Stimulated activated CD4-positive, alpha-beta T cell treated with anti-CD3 and anti-CD28 coated beads, Interleukin-1b, Interleukin-23, amount 100 ng/mL, for 24 hours (primary cell): ENCODE measurements around the gene TEX2.
"Not testable (repeated sequence)": the region's sequence is repeated elsewhere in the genome, so short reads cannot be mapped to it uniquely, and the experiment has no call there.

Source experiments
- DNase-seq, 4 experiments: peaks; one replicate each; pipeline ENCODE4 v3.0.0-alpha.2; 2020; ENCODE audit warnings: low read depth in 4 of 4, low spot score in 1 of 4

The TEX2 gene

DNA sequence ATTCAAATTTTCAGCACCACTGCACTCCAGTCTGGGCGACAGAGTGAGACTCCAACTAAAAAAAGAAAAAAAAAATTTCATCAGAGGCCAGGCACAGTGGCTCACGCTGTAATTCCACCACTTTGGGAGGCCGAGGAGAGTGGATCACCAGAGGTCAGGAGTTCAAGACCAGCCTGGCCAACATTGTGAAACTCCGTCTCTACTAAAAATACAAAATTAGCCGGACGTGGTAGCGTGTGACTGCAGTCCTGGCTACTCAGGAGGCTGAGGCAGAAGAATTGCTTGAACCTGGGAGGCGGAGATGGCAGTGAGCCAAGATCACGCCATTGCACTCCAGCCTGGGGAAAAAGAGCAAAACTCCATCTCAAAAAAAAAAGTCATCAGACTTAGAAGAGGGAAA is 77.5 kb downstream of the TEX2 start:
- not testable (repeated sequence) for DNase-seq

GRCh38 chr17:64185101-64185500 is 78.0 kb downstream of the TEX2 start:
- no peak for DNase-seq

- DNase-seq: no peak
Observed at GRCh38 chr17:64183815-64184214, 79.2 kb downstream of the TEX2 start.

DNA sequence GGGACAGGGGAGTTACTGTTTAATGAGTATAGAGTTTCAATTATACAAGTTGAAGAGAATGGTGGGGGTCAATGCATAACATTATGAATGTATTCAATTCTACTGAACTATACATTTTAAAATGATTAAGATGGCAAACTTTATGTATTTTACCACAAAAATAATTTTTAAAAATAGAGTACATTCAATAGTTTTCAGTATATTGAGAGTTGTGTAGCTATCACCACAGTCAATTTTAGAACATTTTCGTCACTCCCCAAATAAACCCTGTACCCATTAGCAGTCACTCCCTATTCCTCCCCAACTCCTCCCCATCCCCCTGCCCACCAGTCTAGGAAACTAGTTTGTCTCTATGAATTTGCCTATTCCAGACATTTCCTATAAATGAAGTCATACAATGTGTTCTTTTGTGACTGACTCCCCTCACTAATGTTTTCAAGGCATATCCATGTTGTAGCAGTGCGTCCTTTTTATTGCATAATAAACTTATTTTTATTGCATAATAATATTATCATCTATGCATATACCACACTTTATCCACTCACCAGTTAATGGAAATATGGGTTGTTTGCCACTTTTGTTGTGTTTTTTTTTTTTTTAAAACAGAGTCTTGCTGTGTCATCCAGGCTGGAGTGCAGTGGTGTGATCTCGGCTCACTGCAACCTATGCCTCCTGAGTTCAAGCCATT is 80.6 kb downstream of the TEX2 start:
- DNase-seq: no peak

DNA sequence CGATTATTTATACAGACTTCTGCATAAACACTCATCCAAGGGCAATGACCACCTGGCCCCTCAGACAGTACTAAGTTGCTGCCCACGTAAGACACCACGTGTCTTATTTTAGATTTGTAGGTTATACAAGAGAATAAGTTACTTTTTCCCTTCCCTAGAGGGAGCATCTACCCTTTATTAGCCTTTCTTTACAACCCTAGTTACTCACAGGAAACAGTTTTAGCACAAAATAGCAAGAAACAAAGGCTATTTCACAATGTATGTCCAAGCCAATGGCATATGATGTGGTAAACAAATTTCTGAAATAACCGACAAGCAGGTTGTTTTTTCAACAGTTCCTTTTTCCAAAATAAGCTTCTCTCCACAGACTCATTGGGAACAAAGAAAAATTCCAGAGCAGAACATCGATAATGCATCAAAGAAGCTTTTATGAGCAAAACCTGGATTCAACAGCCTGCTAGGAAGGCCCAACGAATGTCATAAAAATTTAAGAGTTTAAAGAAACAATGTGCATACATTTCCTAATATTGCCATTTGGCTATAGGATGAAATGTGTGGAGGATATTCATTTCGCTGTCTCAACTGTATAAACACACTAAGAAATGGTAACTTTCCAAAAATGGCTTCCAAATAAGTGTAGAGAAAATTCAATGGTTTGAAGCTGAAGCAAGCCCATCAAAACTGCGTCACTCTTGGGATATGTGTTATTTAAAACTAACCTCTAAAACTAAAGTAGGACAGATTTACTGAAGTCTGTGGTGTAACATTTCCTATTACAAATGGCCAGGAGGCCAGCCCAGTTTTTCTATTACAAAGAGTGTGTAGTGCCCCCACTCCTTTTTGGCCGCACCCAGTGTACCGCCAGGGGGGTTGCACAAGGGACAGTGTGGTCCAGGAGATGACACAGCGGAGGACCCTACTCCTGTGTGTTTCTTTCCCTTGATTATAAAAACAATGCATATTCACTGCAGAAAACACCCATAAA is 82.7 kb downstream of the TEX2 start:
- no peak for DNase-seq

- DNase-seq: not testable (repeated sequence)
Observed at GRCh38 chr17:64179024-64179423, 84.0 kb downstream of the TEX2 start.

DNA sequence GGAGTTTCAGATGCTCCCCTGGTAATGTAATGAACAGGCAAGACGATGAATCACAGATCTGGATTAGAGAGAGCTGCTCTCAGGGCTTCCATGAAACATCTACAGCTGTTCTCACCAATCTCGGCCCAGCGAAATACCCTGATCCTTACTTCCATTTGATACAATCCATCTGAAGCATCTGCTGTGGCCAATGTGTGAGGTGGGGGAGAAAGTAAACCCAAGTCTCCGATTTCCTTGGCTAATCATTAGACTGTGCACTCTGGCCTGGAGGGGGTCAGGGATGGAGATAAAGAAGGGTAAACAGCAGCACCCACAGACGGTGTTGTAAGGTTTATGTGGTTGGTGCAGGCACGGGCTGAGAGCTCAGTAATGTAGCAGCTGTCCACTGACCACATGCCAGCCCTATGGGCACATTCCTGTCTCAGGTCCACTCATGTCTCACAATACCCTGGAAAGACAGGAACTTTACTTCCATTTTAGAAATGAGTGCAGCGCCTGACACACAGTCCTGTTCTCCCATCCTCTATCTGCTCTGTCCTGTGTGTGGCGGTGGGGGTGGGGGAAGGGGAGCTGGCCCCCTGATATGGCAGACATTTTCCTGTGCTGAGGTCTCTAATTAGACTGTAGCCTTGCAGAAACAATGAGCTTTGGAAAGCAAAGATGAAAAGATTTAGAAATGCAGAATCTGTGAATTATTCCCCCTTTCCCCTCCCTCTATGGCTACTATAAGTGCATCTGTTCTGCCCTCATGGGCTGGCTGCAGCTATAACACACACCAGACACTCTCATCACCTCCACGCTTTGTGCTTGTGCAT is 84.8 kb downstream of the TEX2 start:
- no peak for DNase-seq

DNA sequence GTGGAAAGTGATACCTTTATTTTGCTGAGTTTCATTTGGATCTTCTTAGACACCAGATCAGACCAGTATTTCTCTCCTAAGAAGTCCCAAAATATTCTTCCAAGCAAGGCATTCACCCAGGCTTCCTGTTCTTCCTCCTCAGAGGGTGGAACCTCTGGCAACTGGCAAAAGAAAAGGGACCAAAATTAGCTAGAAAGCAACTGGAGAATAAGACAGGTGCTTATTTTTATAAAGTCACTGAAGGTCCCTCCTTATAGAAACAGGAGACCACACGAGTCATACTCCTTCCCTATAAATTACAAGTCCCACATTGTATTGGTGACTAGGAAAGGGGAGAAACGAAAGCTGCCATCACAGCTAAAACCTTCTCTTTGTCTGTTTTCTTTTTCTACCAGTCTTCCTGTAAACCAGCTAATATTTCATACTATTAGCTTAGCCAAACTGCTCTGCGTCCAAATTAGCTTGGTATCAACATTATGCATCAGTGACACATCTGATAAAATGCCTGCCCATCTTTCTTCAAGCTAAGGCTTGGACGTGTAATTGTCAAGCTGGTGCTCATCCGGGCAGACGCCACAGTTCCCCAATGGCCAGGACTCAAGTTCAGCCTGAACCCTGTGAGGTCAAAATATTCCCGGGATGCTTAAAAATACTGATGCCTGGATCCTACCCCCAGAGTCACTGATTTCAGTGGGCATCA is 85.6 kb downstream of the TEX2 start:
- DNase-seq: no peak

GRCh38 chr17:64176556-64176955 is 86.5 kb downstream of the TEX2 start:
- DNase-seq: no peak

- DNase-seq: no peak
Observed at GRCh38 chr17:64174686-64175456, 88.2 kb downstream of the TEX2 start.

GRCh38 chr17:64173646-64174045 is 89.4 kb downstream of the TEX2 start:
- DNase-seq: no peak

DNA sequence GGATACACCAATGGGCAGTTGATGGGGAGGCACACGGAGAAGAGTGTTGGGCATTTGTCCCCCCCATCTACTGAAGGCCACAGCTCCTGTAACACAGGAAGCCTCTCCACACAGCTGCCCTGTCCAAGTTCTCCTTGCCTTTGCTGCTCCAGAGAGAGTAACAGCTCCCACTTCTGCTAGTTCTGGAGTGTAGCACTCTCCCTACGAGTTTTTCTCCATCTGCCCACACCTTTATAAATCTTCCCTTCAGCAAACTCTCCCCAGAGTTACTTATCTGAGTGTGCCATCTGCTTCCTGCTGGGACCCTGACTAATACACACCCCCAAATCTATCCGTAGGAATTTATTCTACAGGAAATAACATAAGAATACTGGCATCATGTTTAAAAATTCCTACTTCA is 90.5 kb downstream of the TEX2 start:
- no peak for DNase-seq

DNA sequence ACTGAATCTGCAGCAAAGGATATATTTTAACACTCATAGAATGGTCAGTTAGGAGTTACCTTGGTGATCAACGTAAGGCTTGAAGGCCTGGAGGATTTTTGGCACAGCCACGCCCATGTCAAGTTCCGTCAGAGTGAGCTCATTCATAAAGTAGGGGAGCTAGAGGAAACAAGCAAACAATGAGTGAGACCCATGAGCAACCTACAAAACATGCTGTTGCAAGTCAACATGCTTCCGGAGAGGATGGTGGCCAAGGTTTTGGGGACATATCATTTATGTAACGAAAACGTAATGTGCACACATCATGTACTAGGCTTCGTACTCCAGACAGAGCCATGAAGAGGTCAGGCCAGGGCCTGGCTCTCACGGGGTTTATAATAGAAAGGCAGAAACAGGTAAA is 92.0 kb downstream of the TEX2 start:
- DNase-seq: no peak

GRCh38 chr17:64170286-64170685 is 92.8 kb downstream of the TEX2 start:
- DNase-seq: no peak

GRCh38 chr17:64167666-64168065 is 95.4 kb downstream of the TEX2 start:
- DNase-seq: not testable (repeated sequence)

DNA sequence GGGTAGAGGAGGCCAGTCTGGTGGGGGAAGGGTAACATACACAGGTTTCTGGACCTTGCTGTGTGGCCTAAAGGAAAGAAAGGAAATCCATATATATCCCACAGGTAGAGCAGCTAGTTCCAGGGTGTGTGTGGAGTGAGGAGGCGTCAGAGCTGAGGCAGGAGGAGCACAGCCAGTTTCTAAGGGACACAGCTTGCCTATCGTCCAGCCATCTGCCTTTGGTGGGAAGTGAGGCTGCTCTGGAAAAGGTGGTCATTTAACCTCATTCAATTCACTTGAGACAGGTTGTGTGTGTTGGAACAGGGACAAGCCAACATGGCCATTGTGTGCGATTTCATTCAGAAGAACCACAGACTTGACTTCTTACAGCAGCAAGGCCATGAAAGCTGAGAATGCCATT is 96.2 kb downstream of the TEX2 start:
- DNase-seq: no peak

GRCh38 chr17:64165347-64165746 is 97.7 kb downstream of the TEX2 start:
- DNase-seq: no peak

DNA sequence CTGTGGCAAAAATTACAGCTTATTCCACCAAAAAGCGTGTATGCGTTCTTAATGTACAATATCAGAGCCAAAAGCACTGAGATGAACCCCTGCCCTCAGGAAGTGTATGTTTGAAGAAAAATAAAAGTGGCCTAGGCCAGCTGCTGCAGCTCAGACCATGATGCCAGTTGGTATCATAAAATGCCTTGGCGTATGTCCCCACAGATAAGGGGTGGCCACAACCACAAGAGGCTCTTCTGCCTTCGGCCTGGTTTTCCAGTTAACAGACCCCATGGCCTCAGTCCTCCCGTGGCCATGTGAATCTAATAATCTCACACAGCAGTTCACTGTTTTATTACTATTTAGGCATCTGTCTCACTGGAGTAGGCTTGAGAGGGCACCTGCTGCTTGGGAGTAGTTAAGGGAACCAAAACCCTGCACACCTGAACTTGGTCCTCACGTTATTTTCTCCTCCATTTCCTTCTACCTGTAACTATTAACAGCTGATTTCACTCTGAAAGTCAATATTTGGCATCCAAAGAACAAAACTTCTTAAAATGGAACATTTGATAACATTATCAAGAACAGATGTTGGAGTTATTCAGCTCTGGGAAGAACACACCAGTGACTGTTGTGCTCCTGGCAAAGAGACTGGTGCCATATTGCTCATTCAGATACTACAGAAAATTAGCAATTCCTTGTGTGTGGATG is 98.3 kb downstream of the TEX2 start:
- no peak for DNase-seq

GRCh38 chr17:64163468-64163867 is 99.6 kb downstream of the TEX2 start:
- DNase-seq: no peak

DNA sequence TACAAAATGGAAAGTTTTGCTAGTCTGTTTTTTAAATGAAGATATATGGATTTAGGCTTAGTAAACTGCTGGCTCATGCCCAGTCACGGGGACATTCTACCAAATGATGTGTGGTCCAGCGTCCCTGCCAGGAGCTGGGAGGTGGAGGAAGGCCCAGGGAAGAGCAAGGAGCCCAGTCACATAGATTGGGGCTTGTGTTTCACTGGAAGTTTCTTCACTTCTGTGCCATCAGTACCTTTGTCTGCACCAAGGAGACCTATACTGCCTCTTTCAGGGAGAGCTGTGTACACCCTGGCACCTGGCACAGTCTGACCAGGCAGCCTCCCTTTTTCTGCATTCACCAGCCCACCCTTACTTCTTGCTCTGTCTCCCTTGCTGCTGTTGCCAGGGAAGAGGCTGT is 100.5 kb downstream of the TEX2 start:
- no peak for DNase-seq
